Stimulated activated CD4-positive, alpha-beta T cell treated with anti-CD3 and anti-CD28 coated beads, Interleukin-12 subunit alpha, Interleukin-12 subunit beta, amount 100 ng/mL, for 48 hours (primary cell): ENCODE data around the gene DCLK1.

Experiments used
- DNase-seq, 3 donors: peaks; one replicate each; pipeline ENCODE4 v3.0.0-alpha.2; 2020; ENCODE audit warnings: low read depth in 2 of 3, low spot score in 1 of 3

Gene DCLK1

GRCh38 chr13:35833608-35834275, 297.4 kb downstream of the DCLK1 start:
- no peak for DNase-seq

GRCh38 chr13:35833031-35833430, 298.2 kb downstream of the DCLK1 start:
- DNase-seq = no peak

- no peak for DNase-seq
Measured at GRCh38 chr13:35832551-35832950, 298.6 kb downstream of the DCLK1 start.

DNA sequence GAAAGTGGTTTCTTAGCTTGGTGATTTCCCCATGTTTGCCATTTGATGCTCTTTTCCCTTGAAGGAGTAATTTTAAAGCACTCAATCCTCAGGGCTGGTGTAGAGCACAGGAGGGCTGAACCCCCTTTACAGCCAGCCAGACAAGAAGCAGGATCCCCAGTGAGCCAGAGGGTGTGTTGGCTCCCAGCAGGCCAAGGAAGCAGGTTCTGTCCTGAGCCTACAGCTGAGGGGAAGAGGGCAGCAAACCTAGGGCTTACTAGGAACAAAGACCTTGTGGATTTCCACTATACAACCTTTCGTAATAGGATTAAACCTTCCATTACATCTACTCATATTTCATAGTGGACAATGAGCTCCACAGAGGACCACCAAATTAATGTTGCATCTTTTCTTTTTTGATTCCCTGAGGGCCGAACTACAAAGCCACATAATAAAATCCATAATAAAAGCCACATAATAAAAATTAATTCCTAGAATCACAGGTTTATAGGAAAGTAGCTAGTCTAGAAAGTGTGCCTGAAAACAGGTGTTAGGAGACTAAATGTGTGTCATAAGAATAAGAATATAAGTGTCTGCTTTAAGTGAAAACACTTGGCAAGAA, 300.2 kb downstream of the DCLK1 start:
- DNase-seq = no peak

- DNase-seq = no peak
Measured at GRCh38 chr13:35826626-35827254, 304.4 kb downstream of the DCLK1 start.

GRCh38 chr13:35824825-35825224, 306.4 kb downstream of the DCLK1 start:
- DNase-seq = no peak

DNA sequence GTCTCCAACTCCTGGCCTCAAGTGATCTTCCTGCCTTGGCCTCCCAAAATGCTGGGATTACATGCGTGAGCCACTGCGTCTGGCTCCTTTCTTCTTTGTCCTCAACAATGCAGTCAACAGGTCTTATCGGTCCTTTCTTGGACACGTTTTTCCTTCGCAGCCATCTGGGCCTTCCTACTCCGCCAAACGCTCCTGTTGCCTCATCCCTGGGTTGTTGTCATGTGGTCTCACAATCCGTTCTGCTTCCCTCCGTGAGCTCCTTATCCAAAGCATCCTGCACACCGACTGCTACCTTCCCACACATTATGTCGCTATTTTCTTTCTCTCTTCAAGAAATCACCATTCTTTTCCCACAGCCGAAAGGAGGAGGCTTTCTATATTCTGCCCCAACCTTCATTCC, 306.8 kb downstream of the DCLK1 start:
- no peak for DNase-seq

GRCh38 chr13:35822666-35823065, 308.5 kb downstream of the DCLK1 start:
- DNase-seq = no peak

DNA sequence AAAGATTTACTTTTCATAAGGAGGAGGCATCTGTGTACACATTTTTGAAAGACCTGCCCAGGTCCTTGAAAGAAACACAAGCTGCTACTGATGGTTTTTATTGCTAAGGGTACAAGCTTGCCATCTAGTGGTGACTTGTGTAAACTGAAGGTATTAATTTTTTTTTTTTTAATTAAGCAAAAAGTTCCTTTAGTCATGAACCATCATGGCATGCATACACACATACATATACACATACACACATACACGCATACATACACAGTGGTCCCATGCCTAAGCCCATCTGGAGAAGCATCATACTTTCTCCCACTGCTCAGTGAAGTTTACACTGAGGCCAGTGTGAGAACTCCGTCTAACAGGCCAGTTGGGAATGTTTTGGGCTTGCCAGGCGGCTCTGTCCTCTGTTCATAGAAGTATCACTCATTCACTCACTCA, 312.5 kb downstream of the DCLK1 start:
- no peak for DNase-seq

DNA sequence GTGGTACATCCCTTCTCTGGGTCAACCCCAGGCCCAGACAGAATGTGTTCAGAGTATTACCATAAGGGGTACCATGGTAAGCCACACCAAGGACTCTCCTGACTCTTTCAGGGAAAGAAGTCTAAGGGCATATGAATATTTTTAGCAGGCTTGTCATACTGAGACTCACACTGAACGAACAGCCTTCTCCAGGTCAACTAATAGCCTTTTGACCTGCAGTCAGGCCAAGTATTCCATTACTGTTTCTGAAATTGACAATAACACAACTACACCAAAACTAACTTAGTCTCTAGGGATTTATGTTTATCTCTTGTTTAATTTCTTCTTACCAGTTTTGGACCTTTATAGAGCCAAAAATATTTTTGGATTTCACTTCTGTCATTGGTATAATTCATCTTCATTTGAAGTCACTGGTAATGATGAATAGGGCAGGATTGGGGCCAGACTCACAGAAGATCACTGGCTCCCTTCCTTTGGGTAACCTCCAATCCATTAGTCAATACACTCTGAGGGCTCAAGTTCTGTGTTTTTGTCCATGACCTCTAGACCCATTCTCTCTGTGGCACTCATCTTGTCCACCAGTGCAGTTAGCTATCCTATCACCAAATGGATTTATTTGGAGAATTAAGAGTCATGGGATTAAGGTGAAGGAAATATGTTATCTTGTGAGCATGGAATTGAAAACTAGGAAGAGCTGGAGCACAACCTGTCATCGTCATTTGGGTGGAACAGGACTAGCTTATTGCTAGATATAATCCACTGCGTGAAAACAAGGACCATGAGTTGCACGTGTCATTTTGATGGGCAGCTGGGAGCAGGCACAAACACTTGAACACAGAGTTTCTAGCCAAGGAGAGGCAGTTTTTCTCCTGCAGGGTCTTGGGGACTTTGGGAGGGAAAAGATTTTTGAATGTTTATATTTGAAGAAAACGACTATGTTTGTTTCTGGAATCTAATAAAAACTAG, 313.3 kb downstream of the DCLK1 start:
- no peak for DNase-seq

- no peak for DNase-seq
Measured at GRCh38 chr13:35814605-35815011, 316.6 kb downstream of the DCLK1 start.

DNA sequence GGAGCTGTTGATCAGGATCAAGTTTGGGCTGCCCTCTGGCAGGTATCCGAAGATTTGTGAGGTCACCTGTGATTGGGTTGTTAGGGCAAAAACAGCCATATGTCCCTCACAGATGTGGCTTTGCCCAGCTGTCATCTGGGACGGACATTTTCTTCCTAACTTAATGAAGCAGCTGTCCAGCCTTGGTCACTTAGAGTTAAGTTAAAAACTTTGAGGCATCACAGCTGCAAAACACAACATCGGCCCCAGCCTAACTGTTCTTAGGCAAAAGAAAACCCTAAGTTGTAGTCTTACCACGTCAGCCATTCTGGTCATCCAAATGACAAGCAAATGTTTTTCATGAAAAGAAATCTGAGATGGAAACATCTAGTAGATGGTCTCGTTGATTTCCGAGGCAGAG, 318.4 kb downstream of the DCLK1 start:
- DNase-seq = no peak

DNA sequence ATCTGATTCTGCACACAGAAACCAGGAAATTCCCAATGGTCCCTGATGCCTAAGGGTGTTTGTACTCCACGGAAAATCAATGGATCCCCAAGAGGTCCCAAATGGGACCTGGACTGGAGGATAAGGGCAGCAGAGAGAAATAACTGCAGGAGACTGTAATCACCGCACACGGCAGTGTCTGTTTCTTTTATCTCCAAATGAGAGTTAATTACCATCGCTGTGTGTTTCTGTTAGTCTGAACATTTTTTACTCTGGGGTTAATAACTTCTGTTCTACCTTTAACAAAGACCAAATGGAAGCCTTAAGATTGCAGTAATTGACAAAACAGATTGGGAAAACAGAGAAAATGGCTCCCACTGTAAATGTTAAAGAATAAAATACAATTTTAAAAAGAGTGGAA, 320.9 kb downstream of the DCLK1 start:
- no peak for DNase-seq

GRCh38 chr13:35808846-35809245, 322.3 kb downstream of the DCLK1 start:
- no peak for DNase-seq

DNA sequence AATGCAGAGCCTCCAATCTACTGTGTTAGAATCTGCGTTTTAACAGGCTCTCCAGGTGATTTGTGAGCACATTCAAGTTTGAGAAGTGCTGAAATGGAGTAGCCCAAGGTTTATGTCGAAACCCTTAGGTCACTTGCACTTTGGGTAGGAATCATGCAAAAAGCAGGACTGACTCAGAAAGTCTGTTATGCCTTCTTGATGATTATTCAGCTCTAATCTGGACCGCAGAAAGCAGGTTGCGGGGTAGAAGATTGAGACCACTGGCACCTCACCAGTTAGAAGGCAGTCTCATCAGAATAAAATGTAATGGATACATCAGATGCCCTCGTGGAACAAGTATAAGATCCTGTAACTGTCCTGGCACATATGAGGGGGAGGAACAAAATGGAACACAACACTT, 326.3 kb downstream of the DCLK1 start:
- no peak for DNase-seq

DNA sequence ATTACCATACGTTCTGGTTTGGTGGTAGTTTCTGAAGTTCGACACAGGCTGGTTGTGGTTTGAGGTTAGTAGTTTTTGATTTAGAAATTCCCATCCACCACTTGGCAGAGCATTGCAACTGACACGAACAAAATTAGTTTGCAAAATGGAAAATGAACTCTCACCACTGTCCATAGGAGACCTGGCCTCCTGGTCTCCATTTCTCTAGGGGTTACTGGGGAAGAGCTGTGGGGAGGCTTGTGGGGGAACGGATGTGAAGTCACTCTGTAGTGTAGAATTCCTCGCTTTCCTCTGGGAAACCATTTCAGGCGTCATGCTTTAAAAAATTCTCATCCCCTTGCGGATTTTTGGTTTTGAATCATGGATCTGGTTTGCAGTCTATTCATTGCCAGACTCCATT, 333.2 kb downstream of the DCLK1 start:
- no peak for DNase-seq

DNA sequence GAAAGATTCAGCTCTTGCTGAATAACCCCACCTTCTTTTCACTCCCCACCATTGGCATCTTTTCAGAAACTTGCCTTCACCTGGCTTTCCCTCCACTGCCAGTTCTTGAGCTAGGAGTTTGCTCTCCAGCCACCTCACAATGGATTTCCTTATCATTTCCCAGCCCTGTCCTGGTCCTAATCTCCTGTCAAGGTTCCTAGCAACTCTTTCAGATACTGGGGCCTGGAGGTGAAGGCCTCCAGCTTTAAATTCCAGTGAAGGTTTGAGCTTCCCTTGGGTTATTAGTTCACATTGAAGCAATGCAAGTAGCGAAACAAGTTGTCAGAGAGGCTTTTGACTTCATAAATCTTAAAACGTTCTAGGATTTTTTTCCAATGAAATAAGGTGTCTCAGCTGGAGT, 333.9 kb downstream of the DCLK1 start:
- DNase-seq = no peak

DNA sequence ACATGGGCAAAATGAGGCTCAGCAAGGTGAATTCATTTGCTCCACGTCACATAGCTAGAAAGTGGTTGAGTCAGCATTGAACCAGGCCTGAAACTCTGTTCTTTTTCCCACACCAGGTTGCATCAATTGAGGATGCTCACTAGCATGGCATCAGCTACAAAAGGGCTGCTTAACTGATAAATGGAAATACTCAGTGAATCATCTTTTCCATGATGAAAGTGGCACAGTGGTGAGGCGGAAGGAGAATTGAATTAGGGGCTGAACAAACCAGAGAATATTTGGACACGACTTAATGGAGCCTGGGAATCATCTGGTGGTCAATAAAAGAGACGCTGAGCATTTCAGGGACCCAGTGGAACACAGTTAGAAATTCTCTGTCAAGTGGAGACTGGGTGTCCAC, 334.6 kb downstream of the DCLK1 start:
- DNase-seq = no peak

GRCh38 chr13:35794734-35795389, 336.3 kb downstream of the DCLK1 start:
- no peak for DNase-seq

DNA sequence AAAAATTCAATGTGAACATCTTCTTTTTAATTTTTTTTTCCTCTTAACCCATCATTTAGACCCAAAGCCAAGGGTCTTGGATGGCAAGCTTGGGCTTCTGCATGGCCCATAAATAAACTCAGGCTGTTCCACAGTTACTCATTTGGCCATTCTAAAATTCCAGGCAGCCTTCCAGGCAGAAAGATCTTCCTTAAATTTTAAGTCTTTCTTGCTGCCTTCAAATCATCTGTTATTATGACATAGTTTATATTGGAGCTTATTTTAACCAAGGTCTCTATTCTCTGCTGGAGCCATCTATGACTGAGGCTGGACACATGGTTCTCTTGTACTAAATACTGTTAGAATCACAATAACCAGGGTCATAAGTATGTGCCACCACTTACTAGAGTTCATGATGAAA, 337.4 kb downstream of the DCLK1 start:
- no peak for DNase-seq

DNA sequence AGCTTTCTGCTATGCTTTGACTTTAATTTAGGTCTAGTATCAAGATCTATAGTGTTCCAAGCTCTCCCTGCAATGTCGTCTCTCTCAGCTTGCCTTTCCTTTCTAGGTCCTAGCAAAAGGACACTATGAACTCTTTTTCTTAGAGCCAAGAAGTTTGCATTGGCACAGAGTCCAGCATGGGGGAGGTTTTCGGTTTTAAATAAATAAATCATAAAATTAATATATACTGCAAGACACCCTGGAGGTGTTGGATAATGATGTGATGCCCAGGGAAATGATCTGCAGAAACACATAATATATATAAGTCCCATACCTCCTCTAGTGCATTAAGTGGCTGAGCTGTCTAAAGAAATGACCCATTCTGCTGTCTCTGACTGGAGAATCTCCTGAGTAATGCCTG, 338.3 kb downstream of the DCLK1 start:
- no peak for DNase-seq
